RWPE1 (cell line): ENCODE measurements around the gene RTN4RL1.

Experiments
- CTCF ChIA-PET: fragments of 350-600 bp; sonication (Branson Sonifier 250); formaldehyde crosslinking; extraction: SDS; loops from one replicate; lab custom pipeline; 2021; lab: Yijun Ruan, JAX
- POLR2A ChIA-PET: fragments of 400-600 bp; formaldehyde crosslinking; extraction: SDS; loops from one replicate; lab custom pipeline; 2020; ENCODE audit warnings: antibody characterized with exemption; ENCODE audit not compliant: low non-redundant PET; lab: Yijun Ruan, JAX
- DNase-seq: peaks from one replicate; pipeline ENCODE4 v3.0.0; 2012; ENCODE audit warnings: low spot score
- H3K27ac ChIP-seq: fragments of 450-650 bp; 2 replicates; pipeline ENCODE4 v1.5.1; 2017
- TF ChIP-seq, protein P1 (sequence below): fragments of 450-650 bp; conservative IDR thresholded peaks from 2 replicates; pipeline ENCODE4 v1.5.1; 2017; ENCODE audit warnings: low read depth, mild to moderate bottlenecking

Gene RTN4RL1

DNA sequence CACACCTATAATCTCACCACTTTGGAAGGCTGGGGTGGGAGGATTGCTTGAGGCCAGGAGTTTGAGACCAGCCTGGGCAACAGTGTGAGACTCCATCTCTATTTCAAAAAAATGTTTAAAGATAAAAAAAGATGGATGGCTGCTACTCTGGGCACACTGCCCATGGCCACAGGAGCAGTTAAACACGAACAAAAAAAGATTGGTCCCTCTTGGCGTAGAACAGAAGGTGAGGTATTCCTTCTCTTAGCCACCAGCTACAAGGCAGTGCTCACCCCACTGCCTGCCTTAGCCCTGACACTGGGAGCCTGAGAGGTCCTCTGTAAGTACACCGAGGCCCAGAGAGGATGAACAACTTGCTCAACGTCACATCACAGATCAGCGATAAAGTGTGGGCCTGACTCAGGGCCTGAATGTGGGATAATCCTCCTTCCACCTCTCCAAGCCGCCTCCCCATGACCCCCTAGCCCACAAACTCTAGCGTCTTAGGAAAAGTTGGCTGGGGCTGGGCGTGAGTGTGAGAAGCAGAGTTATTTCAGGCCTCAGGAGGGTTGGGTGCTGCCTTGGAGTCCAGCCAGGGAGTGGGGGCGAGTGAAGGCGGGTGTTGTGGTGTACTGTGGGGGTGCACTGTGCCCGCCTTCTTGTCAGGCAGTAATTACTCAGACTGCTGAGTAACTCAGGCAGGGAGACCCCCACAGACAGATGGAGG, 2.5 kb upstream of the RTN4RL1 start:
- POLR2A ChIA-PET: no interaction called here
- H3K27ac ChIP-seq: peak overlapping the region; percentile 32; the same call in 1 of the 2 replicates
- TF ChIP-seq, protein P1, sequence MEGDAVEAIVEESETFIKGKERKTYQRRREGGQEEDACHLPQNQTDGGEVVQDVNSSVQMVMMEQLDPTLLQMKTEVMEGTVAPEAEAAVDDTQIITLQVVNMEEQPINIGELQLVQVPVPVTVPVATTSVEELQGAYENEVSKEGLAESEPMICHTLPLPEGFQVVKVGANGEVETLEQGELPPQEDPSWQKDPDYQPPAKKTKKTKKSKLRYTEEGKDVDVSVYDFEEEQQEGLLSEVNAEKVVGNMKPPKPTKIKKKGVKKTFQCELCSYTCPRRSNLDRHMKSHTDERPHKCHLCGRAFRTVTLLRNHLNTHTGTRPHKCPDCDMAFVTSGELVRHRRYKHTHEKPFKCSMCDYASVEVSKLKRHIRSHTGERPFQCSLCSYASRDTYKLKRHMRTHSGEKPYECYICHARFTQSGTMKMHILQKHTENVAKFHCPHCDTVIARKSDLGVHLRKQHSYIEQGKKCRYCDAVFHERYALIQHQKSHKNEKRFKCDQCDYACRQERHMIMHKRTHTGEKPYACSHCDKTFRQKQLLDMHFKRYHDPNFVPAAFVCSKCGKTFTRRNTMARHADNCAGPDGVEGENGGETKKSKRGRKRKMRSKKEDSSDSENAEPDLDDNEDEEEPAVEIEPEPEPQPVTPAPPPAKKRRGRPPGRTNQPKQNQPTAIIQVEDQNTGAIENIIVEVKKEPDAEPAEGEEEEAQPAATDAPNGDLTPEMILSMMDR: no peak
- CTCF ChIA-PET: interaction anchor here (0.6 to 0.7 kb wide), 3 partner anchors 39 to 231 kb away, joined by 3 to 4 read pairs (median 3); no protein-coding TSS in a partner anchor
- DNase-seq: no peak

- peak overlapping the region; percentile 83 for H3K27ac ChIP-seq
- ChIA-PET POLR2A (interaction anchor here (0.6 kb wide), 1 partner anchor 120 kb away, joined by 3 read pairs; no protein-coding TSS in a partner anchor), CTCF (interaction anchor here (0.5 to 3.9 kb wide), 26 partner anchors 10 to 380 kb away, joined by 3 to 53 read pairs (median 3); partner anchors contain the start of gene SCARF1)
- TF ChIP-seq, protein P1: peak; percentile 78
- peak; percentile 81 for DNase-seq
Measured at GRCh38 chr17:2025622-2026309, 632 bp upstream of the RTN4RL1 start.

GRCh38 chr17:2024572-2025219, 438 bp downstream of the RTN4RL1 start:
- POLR2A ChIA-PET: no interaction called here
- peak overlapping the region; percentile 83 for H3K27ac ChIP-seq
- TF ChIP-seq, protein P1: no peak
- CTCF ChIA-PET: interaction anchor here (0.5 to 3.9 kb wide), 8 partner anchors 13 to 120 kb away, joined by 3 to 53 read pairs (median 4); no protein-coding TSS in a partner anchor
- DNase-seq: no peak

DNA sequence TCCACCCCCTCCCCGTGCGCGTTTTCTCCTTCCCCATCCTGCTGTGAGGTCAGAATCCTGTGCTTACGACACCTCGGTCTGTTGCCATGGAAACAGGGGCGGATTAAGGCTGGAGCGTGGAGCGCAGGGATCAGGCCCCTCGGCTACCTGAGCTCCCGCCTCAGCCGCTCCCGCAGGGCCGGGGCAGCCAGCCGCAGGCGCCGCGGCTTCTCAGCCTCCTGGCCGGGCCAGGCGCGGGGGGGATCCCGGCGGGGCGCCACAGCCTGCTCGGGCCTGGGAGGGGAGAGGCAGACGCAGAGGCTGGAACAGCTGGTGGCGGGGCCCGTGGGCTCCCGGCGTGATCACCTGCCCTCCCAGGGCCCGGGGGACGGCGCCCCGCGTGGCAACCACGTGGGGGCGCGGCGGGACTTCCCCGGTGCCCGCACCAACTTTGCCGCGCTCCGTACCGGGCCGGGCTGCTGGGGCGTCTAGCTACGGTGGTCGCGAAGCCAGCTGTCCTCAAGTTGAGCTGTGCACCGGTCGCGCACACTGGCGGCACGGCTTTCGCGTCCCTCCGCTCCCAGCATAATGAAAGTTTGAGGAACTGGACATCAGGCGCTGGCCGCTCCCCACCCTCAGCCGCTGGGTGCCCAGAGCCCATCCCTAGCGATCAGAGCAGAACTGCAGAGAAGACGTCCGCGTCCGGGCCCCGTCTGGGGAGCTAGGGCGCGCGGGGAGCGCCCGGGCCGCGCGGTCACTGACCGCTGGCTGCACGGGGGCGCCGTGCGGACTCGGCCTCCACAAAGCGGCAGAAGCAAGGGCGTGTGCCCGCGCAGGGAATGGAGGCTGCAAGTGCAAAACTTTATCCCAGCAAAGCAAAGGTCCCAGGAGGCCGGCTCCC, 1.2 kb downstream of the RTN4RL1 start:
- H3K27ac ChIP-seq: peak overlapping the region; percentile 83

GRCh38 chr17:2023256-2023655, 1.9 kb downstream of the RTN4RL1 start:
- TF ChIP-seq, protein P1: no peak
- CTCF ChIA-PET: interaction anchor here (0.6 to 3.9 kb wide), 3 partner anchors 20 to 234 kb away, joined by 4 to 53 read pairs (median 4); no protein-coding TSS in a partner anchor
- POLR2A ChIA-PET: no interaction called here
- peak overlapping the region; percentile 83 for H3K27ac ChIP-seq
- no peak for DNase-seq

More for the DNA sequence above, 1.2 kb downstream of the RTN4RL1 start:
- POLR2A ChIA-PET: no interaction called here
- CTCF ChIA-PET: interaction anchor here (0.5 to 3.9 kb wide), 5 partner anchors 20 to 114 kb away, joined by 3 to 53 read pairs (median 4); no protein-coding TSS in a partner anchor
- DNase-seq: peak; percentile 62
- TF ChIP-seq, protein P1: no peak
